Fibroblast of mammary gland (primary cell): ENCODE measurements around the gene TEN1.
"Not testable (repeated sequence)": the region's sequence is repeated elsewhere in the genome, so short reads cannot be mapped to it uniquely, and the experiment has no call there.

Experiments
- DNase-seq: peaks from one replicate; pipeline ENCODE4 v3.0.0-alpha.2; 2010; ENCODE audit warnings: low read depth
- H3K4me3 ChIP-seq: 2 replicates; pipeline ENCODE4 v1.5.1; 2011; ENCODE audit warnings: low read depth, mild to moderate bottlenecking, low read length, moderate library complexity; ENCODE audit not compliant: control insufficient read depth
- TF ChIP-seq, protein P1 (sequence below): conservative IDR thresholded peaks from 2 replicates; pipeline ENCODE4 v1.5.1; 2011; ENCODE audit warnings: low read depth, low read length, inconsistent platforms; ENCODE audit not compliant: control insufficient read depth, insufficient read depth

The TEN1 gene

DNA sequence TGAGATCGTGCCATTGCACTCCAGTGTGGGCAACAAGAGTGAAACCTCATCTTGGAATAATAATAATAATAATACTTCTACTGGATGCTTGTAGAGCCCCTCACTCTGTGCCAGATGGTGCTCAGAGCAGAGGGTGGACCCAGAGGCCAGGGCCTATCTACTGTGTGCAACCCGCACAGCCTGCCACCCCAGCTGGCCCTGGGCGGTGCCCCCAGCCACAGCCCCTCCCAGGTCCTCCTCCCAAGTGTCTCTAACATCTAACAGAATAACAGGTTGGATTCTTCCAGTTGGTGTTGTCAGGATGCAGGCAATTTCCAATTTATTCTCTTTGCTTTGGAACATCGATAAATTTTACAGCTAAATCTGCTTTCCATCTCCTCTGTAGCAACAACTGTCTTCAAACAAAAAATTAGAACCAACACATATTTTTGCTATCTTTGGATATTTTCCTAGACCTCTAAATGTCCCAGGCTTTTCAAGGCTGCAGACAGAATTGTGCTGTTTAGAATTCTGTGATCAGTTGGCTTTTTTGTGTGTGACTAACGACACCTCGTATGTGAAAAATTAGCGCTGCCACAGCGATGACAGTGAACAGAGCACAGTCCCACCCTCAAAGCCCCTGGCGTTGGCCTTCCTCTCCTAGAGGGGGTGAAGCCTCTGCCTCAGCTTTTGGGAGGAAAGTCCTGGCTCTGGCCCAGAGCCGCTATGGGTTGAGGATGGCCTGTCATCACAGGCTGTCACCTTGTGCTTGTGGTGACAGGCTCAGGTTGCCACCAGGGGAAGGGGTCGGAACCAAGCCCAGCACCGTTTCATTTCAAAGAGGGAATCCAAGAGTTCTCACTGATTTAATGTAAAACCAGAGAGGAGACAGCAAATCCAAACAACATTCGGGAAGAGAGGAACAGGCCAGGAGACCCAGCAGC lies 55.6 kb downstream of the TEN1 start:
- TF ChIP-seq, protein P1, sequence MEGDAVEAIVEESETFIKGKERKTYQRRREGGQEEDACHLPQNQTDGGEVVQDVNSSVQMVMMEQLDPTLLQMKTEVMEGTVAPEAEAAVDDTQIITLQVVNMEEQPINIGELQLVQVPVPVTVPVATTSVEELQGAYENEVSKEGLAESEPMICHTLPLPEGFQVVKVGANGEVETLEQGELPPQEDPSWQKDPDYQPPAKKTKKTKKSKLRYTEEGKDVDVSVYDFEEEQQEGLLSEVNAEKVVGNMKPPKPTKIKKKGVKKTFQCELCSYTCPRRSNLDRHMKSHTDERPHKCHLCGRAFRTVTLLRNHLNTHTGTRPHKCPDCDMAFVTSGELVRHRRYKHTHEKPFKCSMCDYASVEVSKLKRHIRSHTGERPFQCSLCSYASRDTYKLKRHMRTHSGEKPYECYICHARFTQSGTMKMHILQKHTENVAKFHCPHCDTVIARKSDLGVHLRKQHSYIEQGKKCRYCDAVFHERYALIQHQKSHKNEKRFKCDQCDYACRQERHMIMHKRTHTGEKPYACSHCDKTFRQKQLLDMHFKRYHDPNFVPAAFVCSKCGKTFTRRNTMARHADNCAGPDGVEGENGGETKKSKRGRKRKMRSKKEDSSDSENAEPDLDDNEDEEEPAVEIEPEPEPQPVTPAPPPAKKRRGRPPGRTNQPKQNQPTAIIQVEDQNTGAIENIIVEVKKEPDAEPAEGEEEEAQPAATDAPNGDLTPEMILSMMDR: no peak
- DNase-seq: no peak
- H3K4me3 ChIP-seq: no peak overlapping the region

DNA sequence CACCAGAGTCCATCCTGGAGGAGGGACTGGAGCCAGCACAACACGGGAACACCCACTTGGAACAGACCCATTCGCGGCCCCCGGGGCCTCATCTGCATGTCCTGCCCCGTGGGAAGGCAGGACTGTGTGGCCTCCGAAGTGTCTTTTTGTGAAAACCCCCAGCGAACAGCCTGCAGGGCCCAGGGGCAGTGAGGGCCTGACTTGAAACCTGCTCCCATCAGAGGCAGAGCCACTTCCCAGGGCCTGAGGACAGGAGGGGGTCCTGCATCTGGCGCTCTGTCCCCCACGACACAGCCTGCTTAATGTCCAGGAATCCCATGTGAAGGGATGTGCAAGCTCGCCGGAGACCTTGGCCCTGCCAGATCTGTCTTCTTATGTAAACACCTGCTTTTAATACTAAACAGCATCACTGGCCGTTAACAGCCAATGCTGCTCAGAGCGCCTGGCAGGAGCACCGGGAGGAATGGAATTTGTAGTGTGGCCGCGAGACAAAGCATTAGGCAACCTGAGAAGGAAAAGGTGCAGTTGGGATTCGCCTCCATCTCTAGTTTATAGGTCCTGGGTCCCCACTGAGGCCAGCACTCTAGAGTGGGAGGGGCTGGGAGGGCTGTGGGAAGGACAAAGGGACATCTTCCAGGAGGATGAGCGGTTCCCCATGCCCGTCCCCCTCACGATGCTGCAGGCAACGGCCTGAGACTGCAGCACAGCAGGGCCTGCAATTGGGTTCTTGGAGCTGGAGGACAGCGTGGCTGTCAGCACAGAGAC lies 57.6 kb downstream of the TEN1 start:
- no peak for DNase-seq
- TF ChIP-seq, protein P1: no peak
- H3K4me3 ChIP-seq: no peak overlapping the region

DNA sequence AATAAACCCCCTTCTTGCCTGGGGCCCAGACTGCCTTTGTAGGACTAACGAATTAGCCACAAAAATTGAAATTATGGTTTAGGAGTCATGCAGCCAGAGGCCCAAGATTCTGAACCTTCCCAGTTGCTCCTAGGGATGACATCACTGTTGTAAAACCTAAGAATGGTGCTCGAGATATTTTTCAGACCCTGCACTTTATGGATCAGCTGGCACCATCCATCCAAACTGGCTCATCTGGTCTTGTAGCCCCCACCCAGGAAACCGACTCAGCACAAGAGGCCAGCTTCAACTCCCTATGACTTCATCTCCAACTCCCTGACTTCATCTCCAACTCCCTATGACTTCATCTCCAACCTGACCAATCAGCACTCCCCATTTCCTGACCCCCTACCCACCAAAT lies 59.0 kb downstream of the TEN1 start:
- TF ChIP-seq, protein P1: no peak
- H3K4me3 ChIP-seq: no peak overlapping the region
- no peak for DNase-seq

DNA sequence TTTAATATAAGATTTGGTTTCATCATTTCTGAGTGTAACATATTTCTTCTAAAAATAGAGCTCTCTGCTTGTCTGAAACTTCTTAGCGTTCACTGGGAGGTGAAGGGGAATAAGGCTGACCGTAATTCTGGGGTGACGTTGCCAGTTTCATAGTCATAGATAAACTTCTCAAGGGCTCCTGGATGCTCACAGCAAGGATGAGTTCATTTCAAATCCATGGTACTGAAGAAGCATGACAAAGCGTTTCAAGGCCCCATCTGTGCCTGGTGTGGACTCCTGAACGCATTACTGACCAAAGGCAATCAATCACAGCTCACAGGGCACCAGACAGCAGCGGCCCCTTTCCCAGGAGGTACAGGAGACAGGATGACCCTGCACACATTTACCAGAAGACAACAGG lies 60.1 kb downstream of the TEN1 start:
- peak; percentile 35 for DNase-seq
- TF ChIP-seq, protein P1: no peak
- H3K4me3 ChIP-seq: no peak overlapping the region

DNA sequence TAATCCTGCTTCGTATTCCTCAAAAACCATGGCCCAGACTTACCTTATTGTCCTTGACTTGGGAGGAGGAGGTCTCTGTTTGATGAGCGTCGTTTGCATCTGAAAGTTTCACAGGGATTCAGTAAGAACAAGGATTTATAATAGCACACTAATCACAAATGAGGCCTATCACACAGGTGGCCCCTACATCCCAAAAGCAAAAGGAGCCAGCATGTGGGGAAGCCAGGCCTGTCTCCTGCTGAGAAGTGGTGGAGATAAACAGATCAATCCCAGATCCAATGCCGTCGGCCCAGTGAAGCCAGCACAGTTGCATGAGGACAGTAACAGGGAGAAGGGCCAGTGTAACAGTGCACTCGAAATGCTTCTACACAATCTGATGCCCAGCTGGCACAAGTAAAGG lies 61.3 kb downstream of the TEN1 start:
- no peak overlapping the region for H3K4me3 ChIP-seq
- no peak for DNase-seq
- TF ChIP-seq, protein P1: no peak

DNA sequence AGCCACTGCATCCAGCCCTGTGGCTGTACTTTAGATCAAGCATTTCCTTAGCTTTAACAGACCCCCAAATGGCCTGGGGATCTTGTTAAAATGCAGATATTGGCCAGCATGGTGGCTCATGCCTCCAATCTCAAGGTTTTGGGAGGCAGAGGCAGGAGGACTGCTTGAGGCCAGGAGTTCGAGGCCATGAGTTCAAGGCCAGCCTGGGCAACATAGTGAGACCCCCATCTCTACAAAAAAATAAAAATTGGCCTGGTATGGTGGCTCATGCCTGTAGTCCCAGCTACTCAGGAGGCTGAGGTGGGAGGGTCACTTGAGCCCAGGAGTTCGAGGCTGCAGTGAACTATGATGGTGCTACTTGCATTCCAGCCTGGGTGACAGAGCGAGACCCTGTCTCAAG lies 63.8 kb downstream of the TEN1 start:
- DNase-seq, H3K4me3 ChIP-seq: not testable (repeated sequence)

DNA sequence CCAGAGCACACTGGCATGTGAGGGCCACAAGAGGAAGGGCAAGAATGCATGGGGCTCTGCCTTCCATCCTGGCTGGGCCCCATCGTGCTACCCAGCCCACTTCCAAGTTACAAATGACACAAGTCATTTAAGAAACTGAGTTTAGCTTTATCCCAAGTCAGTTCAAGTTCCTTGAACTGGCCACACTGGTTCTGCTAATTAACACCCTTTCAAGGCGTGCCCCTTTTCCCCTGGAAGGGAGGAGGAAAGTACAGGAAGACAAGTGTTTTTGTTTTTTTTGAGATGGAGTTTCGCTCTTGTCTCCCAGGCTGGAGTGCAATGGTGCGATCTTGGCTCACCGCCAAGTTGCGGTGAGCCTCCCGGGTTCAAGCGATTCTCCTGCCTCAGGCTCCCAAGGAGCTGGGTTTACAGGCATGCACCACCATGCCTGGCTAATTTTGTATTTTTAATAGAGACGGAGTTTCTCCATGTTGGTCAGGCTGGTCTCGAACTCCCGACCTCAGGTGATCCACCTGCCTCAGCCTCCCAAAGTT lies 65.5 kb downstream of the TEN1 start:
- DNase-seq, H3K4me3 ChIP-seq: not testable (repeated sequence)
